GM10266 (cell line): ENCODE results near the gene C1RL.
"Not testable (repeated sequence)": the region's sequence is repeated elsewhere in the genome, so short reads cannot be mapped to it uniquely, and the experiment has no call there.

Experiments
- DNase-seq: peaks from one replicate; pipeline ENCODE4 v3.0.0; 2012; ENCODE audit errors: extremely low spot score
- TF ChIP-seq, protein P1 (sequence below): IDR thresholded peaks from 2 replicates; pipeline ENCODE4 v1.5.1; 2012; ENCODE audit warnings: mild to moderate bottlenecking, low read depth; ENCODE audit not compliant: control insufficient read depth, insufficient read depth; ENCODE audit errors: missing control alignments

The C1RL gene

DNA sequence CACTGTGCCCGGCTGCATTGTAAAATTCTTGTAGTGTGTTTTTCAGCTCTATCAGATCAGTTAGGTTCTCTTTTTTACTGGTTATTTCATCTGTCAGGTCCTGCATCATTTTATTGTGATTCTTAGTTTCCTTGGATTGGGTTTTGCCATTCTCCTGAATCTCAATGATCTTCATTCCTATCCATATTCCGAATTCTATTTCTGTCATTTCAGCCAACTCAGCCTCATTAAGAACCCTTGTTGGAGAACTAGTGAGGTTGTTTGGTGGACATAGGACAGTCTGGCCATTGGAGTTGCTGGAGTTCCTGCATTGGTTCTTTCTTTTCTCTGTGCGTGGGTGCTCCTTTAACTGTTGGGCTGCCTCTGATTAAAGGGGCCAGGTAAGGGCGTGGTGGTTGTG is 54.1 kb downstream of the C1RL start:
- no peak for DNase-seq
- TF ChIP-seq, protein P1, sequence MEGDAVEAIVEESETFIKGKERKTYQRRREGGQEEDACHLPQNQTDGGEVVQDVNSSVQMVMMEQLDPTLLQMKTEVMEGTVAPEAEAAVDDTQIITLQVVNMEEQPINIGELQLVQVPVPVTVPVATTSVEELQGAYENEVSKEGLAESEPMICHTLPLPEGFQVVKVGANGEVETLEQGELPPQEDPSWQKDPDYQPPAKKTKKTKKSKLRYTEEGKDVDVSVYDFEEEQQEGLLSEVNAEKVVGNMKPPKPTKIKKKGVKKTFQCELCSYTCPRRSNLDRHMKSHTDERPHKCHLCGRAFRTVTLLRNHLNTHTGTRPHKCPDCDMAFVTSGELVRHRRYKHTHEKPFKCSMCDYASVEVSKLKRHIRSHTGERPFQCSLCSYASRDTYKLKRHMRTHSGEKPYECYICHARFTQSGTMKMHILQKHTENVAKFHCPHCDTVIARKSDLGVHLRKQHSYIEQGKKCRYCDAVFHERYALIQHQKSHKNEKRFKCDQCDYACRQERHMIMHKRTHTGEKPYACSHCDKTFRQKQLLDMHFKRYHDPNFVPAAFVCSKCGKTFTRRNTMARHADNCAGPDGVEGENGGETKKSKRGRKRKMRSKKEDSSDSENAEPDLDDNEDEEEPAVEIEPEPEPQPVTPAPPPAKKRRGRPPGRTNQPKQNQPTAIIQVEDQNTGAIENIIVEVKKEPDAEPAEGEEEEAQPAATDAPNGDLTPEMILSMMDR = no peak

GRCh38 chr12:7049973-7050372 is 59.0 kb downstream of the C1RL start:
- DNase-seq = not testable (repeated sequence)

DNA sequence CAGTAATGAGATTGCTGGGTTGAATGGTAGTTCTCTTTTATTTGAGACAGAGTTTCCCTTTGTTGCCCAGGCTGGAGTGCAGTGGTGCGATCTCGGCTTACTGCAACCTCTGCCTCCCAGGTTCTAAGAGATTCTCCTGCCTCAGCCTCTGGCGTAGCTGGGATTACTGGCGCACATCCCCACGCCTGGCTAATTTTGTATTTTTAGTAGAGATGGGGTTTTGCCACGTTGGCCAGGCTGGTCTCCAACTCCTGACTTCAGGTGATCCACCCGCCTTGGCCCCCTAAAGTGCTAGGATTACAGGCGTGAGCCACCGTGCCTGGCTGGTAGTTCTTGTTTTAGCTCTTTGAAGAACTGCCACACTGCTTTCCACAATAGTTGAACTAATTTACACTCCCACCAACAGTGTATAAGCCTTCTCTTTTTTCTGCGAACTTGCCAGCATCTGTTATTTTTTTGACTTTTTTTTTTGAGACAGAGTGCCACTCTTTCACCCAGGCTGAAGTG is 59.5 kb downstream of the C1RL start:
- not testable (repeated sequence) for DNase-seq

DNA sequence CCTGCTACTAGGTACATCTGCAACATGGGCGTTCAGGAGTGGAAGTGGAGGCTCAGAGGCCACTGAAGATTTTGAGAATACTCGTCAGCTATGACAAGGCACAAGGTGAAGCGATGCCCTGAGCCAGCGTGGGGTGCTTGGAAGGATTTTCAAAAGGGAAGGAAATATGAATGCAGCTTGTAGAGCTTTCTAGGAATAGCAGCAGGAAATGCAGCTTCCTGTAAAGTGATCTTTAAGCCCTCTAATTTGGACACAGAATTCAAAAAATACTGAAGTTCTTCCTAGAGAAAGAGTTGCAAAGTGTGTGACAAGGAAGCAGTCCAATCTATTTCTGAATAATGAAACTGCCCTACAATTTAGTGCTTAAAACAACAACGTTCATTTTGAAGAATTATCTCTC is 61.7 kb downstream of the C1RL start:
- TF ChIP-seq, protein P1 = no peak

GRCh38 chr12:7046383-7047105 is 62.5 kb downstream of the C1RL start:
- no peak for DNase-seq
- TF ChIP-seq, protein P1 = no peak

More for the DNA sequence above, 61.7 kb downstream of the C1RL start:
- no peak for DNase-seq

DNA sequence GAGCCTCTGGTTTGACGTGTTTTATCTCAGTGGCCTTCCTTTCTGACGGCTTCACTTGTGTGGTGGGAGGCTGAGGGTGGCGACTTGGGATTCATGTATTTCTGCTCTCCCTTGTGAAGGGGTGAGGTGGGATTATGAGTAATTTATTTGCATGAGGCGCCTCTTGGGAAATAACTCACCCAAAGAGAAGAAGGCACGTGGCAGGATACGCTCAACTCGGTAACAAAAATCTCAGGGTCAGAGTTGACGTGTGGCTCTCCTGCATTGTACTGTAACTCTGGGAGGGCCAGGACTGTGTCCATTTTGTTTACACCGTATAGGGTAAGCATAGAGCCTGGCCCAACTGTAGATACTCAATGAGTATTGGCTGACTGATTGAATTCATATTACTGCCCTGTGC is 63.1 kb downstream of the C1RL start:
- DNase-seq = no peak
- TF ChIP-seq, protein P1 = no peak
